ENCODE measurements around the gene SLC35E1. TPM values are rescaled to one million over a fixed set of nuclear protein-coding genes. Genes with fewer than 3 reads are reported as not detected.
"Not testable (repeated sequence)": the region's sequence is repeated elsewhere in the genome, so short reads cannot be mapped to it uniquely, and the experiment has no call there.

Gene SLC35E1
- total RNA-seq, 2 experiments from 2014 or later: 43.4 to 44.5 TPM

DNA sequence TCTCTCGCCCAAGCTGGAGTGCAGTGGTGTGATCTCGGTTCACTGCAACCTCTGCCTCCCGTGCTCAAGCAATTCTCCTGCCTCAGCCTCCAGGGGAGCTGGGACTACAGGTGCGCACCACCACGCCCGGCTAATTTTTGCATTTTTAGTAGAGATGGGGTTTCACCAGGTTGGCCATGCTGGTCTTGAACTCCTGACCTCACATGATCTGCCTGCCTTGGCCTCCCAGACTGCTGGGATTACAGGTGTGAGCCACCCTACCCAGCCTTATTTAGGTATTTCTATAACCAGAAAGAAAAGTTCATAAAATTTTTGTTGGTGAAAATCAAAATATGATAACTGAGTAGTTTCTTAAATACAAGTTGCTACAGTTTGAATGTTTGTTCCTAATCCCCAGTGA lies 28.5 kb downstream of the SLC35E1 start:
- H3K27me3 Mint-ChIP-seq; ATAC-seq (ENCODE audit: low read depth); DNase-seq; H3K9me3 Mint-ChIP-seq: not testable (repeated sequence)
- peaks cover 36% of the 10 kb centered on the region for H3K4me1 Mint-ChIP-seq
- H3K36me3 Mint-ChIP-seq: peaks cover 32% of the 10 kb centered on the region
- peak overlapping the region; percentile 95 for H3K4me3 Mint-ChIP-seq
- POLR2A ChIA-PET: interaction anchor here (0.6 to 2.5 kb wide), 8 partner anchors 27 to 117 kb away, joined by 3 to 28 read pairs (median 7); partner anchors contain the start of genes MED26 and TMEM38A
- peak overlapping the region; percentile 87 for H3K27ac Mint-ChIP-seq

DNA sequence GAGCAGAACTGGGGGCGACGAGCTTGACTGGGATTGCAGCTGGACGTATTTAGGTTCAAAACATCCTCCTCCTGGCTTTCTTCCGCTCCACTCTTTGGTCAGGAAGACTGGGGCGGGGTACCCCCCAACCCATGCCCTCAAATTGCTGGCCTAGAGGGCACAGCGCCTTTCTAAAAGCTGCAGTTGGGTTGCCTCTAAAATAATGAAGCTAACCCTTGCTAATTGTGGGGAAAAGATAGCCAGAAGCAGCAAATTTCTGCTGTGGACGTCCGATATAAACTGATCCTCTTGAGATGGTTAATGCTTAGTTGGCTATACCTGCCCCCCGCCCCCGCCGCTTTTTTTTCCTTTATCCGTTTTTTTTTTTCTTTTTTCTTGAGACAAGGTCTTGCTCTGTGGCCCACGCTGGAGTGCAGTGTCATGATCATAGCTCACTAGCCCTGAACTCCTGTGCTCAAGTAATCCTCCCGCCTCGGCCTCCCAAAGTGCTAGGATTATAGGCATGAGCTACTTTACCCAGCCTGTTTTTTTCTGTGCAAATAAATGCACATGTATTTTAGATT lies 29.2 kb downstream of the SLC35E1 start:
- H3K27ac Mint-ChIP-seq: peak overlapping the region; percentile 87
- no peak for ATAC-seq (ENCODE audit: low read depth)
- H3K9me3 Mint-ChIP-seq: no peaks in the 10 kb centered on the region
- peaks cover 38% of the 10 kb centered on the region for H3K36me3 Mint-ChIP-seq
- H3K4me1 Mint-ChIP-seq: peaks cover 41% of the 10 kb centered on the region
- POLR2A ChIA-PET: interaction anchor here (0.7 to 2.5 kb wide), 13 partner anchors 22 to 118 kb away, joined by 3 to 28 read pairs (median 5); partner anchors contain the start of genes MED26, SLC35E1 and TMEM38A
- H3K27me3 Mint-ChIP-seq: no peaks in the 10 kb centered on the region
- H3K4me3 Mint-ChIP-seq: peak overlapping the region; percentile 95
- DNase-seq: no peak

DNA sequence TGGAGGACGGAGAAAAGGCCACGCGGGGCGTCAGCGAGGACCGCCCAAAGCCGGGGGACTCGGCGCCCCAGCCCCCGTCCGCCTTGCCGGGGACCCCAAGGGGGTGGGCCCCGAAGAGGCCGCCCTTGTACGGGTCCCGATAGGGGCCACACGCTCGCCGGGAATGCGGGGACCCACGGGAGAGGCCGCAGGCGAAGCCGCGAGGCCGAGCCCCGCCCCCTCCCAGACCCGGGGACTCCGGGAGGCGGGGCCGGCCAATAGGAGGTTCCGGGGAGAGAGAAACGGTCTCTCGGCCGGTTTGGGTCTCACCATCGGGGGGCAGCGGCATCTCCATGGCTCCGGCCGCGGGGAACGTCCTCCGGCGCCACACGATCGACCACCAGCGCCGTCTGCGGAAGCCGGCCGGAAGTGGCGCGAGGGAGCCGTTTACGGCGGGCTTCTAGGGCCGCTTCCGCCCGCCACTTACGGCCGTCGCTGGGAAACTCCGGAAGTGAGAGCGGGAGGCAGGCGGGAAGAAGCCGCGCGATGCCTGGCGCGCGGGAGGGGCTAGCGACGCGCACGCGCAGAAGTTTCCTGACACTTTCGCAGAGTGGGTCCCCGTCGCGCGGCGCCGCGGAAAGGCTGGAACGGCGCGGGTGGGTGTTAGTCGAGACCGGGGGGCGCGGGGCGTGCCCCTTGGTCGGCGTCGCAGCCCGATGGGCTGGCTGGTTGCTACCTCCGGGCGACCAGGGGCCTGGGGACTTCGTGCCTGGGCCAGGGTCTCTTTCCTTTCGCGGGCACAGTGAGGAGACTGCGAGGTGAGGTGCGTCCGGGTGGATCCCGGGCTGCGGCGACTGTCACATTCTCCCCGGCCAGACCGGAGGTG lies 29.9 kb downstream of the SLC35E1 start, which contains the start of gene CHERP:
CHERP (minus strand) TSS at position 393 of the 865 bp plus-strand sequence; CDS start at position 334, 59 bp downstream.
- H3K9me3 Mint-ChIP-seq: no peaks in the 10 kb centered on the region
- peak; percentile 95 for DNase-seq
- H3K27ac Mint-ChIP-seq: peak within 1 kb of the TSS; percentile 87
- H3K4me1 Mint-ChIP-seq: peaks cover 41% of the 10 kb centered on the region
- H3K27me3 Mint-ChIP-seq: no peaks in the 10 kb centered on the region
- POLR2A ChIA-PET: interaction anchor here (0.7 to 2.5 kb wide), 12 partner anchors 23 to 119 kb away, joined by 3 to 28 read pairs (median 6); partner anchors contain the start of genes MED26, SLC35E1 and TMEM38A
- ATAC-seq (ENCODE audit: low read depth): peak; percentile 87
- H3K36me3 Mint-ChIP-seq: peaks cover 41% of the 10 kb centered on the region
- H3K4me3 Mint-ChIP-seq: peak within 1 kb of the TSS; percentile 95

DNA sequence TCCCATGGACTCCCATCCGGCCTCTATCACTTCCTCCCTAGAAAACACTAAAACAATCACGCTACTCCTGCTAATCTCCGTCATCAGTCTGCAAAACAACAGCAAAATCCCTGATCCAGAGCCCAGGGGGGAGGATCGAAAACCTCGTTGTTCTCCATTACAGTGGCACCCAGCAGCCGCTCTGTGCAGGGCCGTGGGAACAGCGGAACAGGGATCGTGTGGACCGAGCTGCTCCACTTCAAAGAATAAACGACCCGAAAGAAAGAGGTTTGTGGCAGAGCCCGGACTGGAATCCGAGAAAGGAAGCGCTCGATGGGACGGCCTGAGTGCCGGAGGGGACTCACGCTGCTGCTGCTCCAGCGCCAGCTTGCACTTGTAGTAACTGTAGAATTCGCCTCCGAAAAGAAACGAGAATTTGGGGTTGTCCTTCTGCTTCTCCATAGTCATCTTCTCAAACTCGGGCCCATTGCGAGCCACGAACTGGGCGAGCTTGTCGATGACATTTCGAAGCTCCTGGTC lies 30.6 kb downstream of the SLC35E1 start:
- DNase-seq: no peak
- POLR2A ChIA-PET: interaction anchor here (0.7 to 2.5 kb wide), 6 partner anchors 25 to 86 kb away, joined by 3 to 28 read pairs (median 4); partner anchors contain the start of gene MED26
- Mint-ChIP-seq H3K9me3 (no peaks in the 10 kb centered on the region), H3K27me3 (no peaks in the 10 kb centered on the region), H3K27ac (peak overlapping the region; percentile 80), H3K4me1 (peaks cover 40% of the 10 kb centered on the region), H3K4me3 (peak overlapping the region; percentile 95), H3K36me3 (peaks cover 43% of the 10 kb centered on the region)
- peak; percentile 3 for ATAC-seq (ENCODE audit: low read depth)

DNA sequence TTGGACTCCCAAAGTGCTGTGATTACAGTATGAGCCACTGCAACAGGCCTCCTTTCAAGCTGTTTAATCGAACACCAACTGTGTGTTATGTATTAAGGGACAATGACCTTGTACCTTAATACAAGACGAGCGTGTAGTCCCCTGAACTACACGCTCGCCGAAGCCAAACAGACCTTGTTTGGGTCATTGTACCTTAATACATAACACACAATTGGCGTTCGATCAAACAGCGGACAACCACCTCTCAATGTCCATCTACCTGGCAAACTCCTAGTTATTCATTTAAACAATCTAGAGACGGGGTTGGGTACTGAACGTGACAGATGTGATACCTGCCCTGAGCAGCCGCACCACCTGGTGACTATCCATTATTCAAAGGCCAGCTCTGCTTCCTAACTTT lies 31.3 kb downstream of the SLC35E1 start:
- POLR2A ChIA-PET: interaction anchor here (0.7 to 1.4 kb wide), 3 partner anchors 26 to 44 kb away, joined by 3 to 4 read pairs (median 3); no protein-coding TSS in a partner anchor
- H3K27me3 Mint-ChIP-seq: no peaks in the 10 kb centered on the region
- no peak for ATAC-seq (ENCODE audit: low read depth)
- peak overlapping the region; percentile 80 for H3K27ac Mint-ChIP-seq
- H3K9me3 Mint-ChIP-seq: no peaks in the 10 kb centered on the region
- peaks cover 40% of the 10 kb centered on the region for H3K4me1 Mint-ChIP-seq
- peaks cover 44% of the 10 kb centered on the region for H3K36me3 Mint-ChIP-seq
- peak overlapping the region; percentile 95 for H3K4me3 Mint-ChIP-seq
- no peak for DNase-seq

DNA sequence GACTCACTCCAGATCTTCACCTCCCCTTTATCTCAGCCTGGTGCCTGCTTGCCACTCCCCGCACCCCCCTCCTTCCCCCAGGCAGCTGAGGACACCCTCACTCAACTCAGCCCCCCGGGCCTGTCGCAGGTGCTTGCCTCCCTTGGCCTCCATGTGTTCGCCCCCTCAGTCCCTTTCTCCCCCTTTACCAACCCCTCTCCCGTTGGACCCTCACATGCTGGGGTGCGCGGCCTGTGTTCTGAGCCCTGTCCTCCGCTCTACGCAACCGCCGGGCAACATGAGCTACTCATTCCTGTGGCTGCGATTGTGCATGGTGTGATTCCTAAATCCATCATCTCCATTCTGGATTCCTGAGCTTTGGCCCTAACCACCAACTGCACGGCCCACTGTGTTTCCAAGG lies 35.1 kb downstream of the SLC35E1 start:
- peaks cover 44% of the 10 kb centered on the region for H3K36me3 Mint-ChIP-seq
- H3K27ac Mint-ChIP-seq: peak overlapping the region; percentile 44
- ATAC-seq (ENCODE audit: low read depth) (no peak), DNase-seq (no peak)
- H3K9me3 Mint-ChIP-seq: no peaks in the 10 kb centered on the region
- H3K27me3 Mint-ChIP-seq: no peaks in the 10 kb centered on the region
- peaks cover 23% of the 10 kb centered on the region for H3K4me1 Mint-ChIP-seq
- POLR2A ChIA-PET: interaction anchor here (1.2 kb wide), 1 partner anchor 135 kb away, joined by 3 read pairs; no protein-coding TSS in a partner anchor
- H3K4me3 Mint-ChIP-seq: no peak overlapping the region

DNA sequence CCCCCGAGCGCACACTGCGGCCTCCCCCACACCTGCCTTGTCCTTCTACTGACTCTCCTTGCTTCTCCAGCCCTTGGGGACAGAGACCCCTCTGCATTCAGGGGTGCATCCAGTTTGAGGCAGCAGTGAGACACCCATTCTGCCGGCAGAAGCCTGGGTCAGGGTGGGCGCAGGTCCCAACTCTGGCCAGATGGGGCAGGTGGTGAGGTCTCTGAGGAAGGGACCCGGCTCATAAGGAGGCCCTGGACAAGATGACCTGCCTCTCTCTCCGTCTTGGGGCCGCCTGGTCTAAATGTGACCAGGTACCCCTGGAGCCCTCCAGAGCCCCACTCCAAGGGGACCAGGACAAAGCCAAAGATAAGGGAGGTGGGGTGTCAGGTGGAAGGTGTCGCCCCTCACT lies 36.1 kb downstream of the SLC35E1 start:
- DNase-seq (no peak), ATAC-seq (ENCODE audit: low read depth) (no peak)
- Mint-ChIP-seq H3K27ac (no peak overlapping the region), H3K9me3 (no peaks in the 10 kb centered on the region), H3K27me3 (no peaks in the 10 kb centered on the region), H3K4me1 (peaks cover 18% of the 10 kb centered on the region), H3K36me3 (peaks cover 45% of the 10 kb centered on the region), H3K4me3 (no peak overlapping the region)
- POLR2A ChIA-PET: no interaction called here

DNA sequence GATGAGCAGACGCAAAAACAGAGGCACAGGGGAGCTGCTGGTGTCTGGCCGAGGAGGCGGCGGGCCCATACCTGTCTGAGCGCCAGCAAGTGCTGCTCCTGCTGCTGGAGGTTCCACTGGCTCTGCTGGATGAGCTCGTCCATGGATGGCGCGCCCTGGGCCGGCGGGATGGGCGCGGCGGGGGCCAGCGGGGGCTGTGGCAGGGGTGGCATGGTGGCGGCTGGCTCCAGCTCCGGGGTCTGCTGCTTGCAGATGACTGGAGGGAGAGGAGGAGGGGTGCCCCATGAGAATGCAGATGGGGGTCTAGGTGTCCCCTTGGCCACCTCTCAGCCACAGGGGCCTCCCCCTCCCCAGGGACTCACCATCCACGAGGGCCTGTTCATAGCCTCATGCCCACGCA lies 36.8 kb downstream of the SLC35E1 start:
- Mint-ChIP-seq H3K4me3 (no peak overlapping the region), H3K36me3 (peaks cover 42% of the 10 kb centered on the region), H3K9me3 (no peaks in the 10 kb centered on the region), H3K4me1 (peaks cover 15% of the 10 kb centered on the region), H3K27me3 (no peaks in the 10 kb centered on the region), H3K27ac (no peak overlapping the region)
- no peak for ATAC-seq (ENCODE audit: low read depth)
- no peak for DNase-seq
- POLR2A ChIA-PET: no interaction called here

DNA sequence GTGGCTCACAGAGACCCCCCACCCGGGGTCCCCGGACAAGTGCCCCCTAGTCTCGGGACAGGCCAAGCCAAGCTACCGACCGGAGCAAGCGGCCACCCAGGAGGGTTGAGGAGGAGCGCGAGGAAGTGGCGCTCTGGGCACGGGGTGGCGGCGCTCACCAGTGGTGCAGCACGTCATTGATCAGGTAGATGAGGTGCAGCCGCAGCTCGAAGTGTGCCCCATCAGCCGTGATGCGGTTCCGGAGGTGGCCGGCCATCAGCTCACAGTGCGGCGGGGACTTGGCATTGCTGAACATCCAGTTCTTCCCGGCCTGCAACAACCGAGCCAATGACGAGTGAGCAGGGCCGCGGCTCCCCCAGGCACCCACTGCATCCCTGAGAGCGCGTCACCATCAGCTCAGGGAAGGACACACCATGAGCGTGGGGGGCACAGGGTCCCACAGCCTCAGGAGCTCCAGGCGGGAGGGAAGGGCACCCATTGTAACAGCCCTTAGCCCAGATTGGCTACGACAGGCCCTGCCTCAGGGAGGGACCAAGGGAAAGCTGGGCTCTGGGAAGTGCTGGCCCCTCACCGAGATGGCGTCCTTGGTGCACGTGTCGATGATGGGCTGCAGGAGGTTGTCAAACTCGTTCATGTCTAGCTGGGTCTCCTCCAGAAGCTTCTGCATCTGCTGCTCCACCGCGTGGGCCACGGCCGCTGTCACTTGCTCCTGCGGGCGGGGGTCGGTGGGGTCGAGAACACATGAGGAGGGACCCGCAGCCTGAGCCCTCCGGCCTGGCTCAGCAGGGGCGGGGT lies 39.6 kb downstream of the SLC35E1 start:
- ATAC-seq (ENCODE audit: low read depth): no peak
- Mint-ChIP-seq H3K27me3 (no peaks in the 10 kb centered on the region), H3K9me3 (no peaks in the 10 kb centered on the region), H3K36me3 (peaks cover 21% of the 10 kb centered on the region), H3K27ac (no peak overlapping the region), H3K4me1 (no peaks in the 10 kb centered on the region), H3K4me3 (no peak overlapping the region)
- no peak for DNase-seq
- POLR2A ChIA-PET: interaction anchor here (1.2 kb wide), 1 partner anchor 15 kb away, joined by 4 read pairs; no protein-coding TSS in a partner anchor

DNA sequence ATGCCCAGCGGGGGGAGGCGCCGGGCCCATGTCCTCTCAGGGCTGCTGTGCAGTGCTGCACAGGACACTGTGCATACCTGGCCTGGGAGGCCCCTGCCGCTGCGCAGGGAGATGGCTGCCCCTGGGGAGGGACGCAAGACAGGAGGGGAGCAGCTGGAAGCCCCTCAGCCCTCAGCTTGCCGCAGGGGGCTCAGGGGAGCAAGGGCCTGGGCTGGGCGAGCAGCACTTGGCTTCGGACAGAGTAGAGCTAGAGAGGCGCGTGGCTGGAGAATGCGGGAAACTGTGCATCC lies 40.9 kb downstream of the SLC35E1 start:
- Mint-ChIP-seq H3K36me3 (peaks cover 17% of the 10 kb centered on the region), H3K9me3 (no peaks in the 10 kb centered on the region), H3K27me3 (no peaks in the 10 kb centered on the region), H3K4me3 (no peak overlapping the region), H3K4me1 (no peaks in the 10 kb centered on the region), H3K27ac (no peak overlapping the region)
- no peak for DNase-seq
- POLR2A ChIA-PET: interaction anchor here (0.6 kb wide), 1 partner anchor 387 kb away, joined by 3 read pairs; no protein-coding TSS in a partner anchor
- ATAC-seq (ENCODE audit: low read depth): no peak

DNA sequence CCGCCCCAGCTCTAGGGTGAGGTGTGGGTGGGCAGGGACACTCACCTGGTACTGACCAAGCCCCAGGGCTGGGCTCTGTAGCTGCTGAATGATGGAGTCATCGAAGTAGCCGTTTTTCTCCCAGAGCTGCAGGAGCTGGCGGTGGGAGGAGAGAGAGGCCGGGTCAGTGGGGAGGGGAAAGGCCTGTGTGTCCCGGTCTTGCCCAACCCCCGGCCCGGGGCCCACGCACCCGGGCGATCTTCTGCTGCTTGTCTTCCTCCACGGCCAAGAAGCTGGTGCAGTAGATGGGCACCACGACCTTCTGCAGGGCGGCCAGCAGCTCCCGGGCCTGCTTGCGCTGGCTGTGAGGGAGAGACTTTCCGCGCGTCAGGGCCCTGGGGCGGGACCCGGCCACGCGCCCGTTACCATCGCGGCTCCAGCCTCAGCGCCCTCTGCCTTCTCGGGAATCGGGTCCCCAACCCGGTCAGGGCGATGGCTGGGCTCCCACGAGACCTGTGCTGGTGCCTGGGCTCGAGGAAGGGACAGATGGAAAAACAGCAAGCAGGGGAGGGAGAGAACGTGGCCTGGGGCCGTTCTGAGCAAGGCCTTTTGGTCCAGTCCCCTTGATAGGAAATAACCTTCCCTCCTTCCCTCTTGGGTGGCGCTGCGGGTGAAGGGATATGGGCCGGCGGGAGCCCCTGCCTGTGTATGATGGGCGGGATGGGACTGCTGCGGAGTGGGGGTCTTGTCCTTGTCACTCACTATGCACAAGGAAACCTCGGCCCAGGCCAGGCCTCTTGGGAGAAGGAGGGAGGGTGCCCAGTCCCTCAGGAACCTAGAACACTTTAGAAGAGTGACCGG lies 41.5 kb downstream of the SLC35E1 start:
- peaks cover 16% of the 10 kb centered on the region for H3K36me3 Mint-ChIP-seq
- ATAC-seq (ENCODE audit: low read depth): no peak

More for the DNA sequence above, 41.5 kb downstream of the SLC35E1 start:
- Mint-ChIP-seq H3K4me1 (no peaks in the 10 kb centered on the region), H3K9me3 (no peaks in the 10 kb centered on the region), H3K4me3 (no peak overlapping the region), H3K27ac (no peak overlapping the region), H3K27me3 (no peaks in the 10 kb centered on the region)
- POLR2A ChIA-PET: interaction anchor here (0.6 kb wide), 1 partner anchor 387 kb away, joined by 3 read pairs; no protein-coding TSS in a partner anchor
- no peak for DNase-seq
